HG02970 (cell line): ENCODE data around the gene TANGO2.

Source experiments
- ATAC-seq: cut with Tn5 transposase; IDR thresholded peaks from one replicate; pipeline ENCODE4 v1.9.1; 2021; ENCODE audit warnings: mild to moderate bottlenecking, moderate library complexity, moderate number of reproducible peaks; ENCODE audit not compliant: unreplicated experiment, low FRiP score

TANGO2 gene

GRCh38 chr22:20020533-20021195, at the start of gene TANGO2:
TSS of gene TANGO2 (plus strand) at chr22:20021110. CDS start at chr22:20036799, 15,689 bp downstream.
- peak; percentile 72 for ATAC-seq

GRCh38 chr22:19971276-19972124, 49.4 kb upstream of the TANGO2 start:
- ATAC-seq, result no peak

GRCh38 chr22:19972251-19972650, 48.7 kb upstream of the TANGO2 start:
- no peak for ATAC-seq

DNA sequence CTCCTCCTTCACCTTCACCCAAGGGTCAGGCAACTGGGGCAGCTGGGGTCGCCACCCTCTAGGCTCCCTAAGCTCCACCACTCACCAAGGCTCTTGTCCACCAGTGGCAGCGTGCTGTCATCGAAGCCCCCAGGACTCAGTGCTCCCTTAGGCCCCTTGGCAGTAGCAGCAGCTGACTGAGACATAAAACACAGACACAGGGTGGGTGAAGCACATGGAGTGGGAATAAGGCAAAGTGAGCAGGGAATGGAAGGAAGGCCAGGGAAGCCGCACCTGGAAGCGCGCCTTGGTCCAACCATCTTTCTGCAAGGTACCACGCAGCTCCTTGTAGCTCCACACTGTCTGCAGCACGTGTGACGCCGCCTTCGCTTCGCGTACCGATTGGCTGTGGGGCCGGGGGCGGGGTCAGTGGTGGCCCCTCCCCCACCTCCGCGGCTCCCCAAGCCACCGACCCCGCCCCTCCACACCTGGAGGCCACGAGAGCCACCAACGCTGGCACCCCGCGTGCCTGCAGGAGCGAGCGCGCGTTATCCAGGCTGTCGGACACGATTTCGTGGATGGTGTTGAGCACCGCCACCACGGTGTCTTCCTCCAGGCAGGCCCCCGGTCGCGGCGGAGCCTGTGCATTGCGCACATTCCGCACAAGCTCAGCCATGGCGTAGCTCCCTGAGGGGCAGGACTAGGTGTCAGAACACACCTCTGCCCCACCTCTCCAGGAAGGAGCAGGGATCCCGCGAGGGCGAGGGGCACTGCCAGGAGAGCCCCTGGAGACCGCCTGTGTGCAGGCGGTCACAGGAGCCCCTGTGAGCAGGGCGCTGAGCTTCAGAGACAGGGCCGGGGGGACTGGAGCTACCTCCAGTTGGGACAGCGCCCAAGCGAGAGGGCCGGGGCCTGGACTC, 48.0 kb upstream of the TANGO2 start:
- no peak for ATAC-seq

DNA sequence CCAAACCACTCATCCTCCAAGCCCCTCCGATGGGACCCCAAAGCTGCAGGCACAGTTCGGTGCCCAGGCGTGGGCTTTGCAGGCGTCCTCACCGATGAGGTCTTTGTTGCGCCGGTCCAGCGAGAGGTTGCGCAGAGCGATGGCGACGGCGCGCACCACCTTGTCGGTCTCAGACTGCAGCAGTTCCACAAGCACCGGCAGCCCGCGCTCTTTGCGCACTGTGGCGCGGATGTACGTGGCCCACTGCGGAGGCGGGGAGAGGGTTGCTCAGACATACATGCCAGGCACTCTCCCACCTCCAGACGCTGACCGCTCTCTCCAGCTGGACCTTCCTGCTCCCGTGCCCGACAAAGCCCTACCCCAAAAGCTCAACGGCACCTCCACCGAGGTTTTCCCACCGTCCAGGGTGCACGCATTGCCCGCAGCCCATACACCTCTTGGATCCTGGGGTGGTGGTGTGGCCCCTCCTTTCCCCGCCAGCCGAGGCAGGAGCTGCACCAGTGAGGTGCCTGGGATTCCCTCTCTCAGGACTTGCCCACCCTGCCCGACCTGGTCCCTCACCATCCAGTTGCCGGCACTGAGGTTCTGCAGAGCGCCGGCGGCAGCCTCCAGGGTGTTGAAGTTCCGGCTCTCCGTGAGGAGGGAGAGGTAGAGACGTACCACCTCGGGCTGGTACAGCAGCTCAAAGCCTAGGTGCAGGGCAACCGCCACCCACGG, 47.2 kb upstream of the TANGO2 start:
- ATAC-seq, result no peak

DNA sequence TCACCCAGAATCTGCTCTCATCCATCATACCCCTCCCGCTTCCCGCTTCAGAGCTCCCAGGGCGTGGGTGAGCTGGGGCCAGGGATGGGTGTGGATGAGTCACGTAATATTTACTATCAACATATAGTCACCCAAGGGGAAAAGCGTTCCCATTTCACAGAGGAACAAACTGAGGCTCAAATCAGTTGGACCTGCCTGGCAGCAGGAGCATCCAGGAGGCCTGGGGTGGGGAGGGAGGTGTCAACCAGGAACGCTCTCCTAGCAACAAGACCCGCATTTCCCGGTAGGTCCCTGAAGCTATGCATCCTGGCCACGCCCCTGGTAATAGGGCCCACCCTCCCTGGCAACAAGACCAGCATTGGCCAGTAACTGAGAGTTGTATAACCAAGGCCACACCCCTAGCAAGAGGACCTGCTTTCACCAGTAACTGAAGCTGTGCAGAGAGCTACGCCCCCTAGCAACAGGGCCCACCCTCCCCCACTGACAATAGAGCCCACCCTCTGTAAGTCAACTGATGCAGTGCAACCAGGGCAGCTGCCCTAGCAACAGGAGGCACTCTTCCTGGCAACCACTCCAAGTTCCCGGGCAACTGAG, 46.5 kb upstream of the TANGO2 start:
- no peak for ATAC-seq

DNA sequence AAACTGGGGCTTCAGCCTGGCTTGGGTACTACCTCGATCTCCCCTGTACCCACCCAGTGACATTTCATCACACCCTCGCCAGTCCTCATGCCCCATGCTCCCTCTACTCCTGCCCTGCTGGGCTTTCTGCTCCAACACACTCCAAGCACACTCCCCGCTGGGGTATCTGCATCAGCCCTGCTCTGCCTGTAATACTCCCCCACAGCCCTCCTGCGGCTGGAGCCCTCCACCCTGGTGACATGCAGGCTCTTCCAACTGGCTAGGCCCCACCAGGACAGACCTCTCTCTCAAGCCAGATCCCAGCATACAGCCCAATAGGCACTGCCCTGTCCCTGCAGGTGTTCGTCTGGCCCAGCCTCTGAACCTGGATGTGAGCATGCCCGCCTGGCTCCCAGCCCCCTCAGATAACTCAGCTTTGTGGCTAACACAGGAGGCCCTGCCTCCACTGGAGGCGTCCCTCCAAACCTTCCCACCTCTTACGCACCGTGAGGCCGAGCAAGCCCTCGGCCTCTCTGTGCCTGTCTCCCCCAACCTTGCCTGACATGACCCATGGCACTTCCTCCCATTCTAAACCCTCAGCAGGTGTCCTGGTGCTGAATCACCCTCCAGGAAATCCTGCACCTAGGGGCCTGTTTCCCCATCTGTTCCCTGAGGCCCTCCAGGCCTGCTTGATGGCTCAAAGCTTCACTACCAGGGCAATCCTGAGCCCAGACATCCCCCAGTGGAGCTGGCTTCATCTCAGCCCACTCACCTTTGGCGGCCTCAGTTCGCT, 45.8 kb upstream of the TANGO2 start:
- ATAC-seq, result no peak

DNA sequence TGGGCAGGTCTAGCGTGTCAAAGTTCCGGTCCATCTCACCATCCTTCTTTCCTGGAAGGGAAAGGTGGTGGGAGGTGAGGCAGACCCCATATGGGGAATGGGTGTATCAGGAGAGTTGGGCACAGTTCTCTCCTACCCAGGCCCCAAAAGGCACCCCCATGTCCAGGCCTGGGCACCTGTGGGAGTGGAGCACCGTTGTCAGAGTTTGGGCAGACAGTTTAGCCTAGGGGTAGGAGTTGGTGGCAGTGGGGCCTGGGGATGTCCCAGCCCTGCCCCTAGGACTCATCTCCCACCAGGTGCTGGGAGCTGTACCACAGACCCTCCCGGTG, 45.2 kb upstream of the TANGO2 start:
- ATAC-seq, result no peak

DNA sequence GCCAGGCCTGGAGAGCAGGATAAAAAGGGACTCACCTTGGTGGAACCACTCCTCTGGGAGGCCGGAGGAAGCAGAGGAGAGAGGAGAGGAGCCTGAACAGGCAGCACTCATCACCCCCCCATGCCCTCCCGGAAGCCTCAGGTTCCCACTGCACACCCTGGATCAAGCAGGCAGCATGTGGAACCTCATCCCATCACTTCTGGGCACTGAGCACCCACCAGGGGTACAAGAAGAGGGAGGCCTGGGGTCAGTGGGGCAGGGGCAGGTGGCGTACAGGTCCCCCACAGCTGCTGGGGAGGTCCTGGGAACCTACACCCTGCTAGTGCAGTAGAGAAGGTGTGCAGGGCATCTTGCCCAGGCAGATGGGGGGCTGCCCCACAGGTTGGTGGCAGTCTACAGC, 44.2 kb upstream of the TANGO2 start:
- no peak for ATAC-seq

GRCh38 chr22:19977296-19978243, 43.3 kb upstream of the TANGO2 start:
- no peak for ATAC-seq

GRCh38 chr22:19978748-19979147, 42.2 kb upstream of the TANGO2 start:
- no peak for ATAC-seq

DNA sequence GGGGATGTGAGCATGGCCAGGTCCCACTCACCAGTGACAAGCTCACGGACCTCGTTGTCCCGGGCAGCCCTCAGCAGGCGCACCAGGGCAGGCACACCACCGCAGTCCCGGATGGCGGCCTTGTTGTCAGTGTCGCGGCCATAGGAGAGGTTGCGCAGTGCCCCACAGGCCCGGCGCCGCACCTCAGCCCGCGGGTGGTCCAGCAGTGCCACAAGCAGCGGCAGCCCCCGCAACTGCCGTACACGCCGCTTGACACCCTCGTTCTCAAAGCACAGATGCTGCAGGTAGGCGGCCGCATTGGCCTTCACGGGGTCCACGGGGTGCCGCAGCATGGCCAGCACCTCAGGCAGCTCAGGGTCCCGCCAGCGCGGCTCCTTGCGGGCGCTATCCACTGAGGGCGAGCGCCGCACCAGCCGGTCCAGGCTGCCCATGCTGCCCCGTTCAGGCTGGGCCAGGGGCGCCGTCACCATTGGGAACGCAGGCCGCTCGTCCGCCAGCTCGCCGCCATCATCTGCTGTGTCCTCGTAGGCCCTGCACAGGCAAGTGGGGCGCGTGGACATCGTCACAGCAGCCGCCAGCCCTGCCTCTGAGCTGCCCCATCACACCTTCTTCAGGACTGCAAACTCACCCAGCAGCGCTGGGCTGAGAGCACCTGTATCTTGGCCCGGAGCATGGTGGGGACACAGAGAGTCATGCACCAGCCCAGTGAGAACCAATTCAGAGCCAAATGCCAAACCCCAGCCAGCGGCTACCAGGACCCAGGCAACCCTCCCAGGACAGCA, 41.0 kb upstream of the TANGO2 start:
- no peak for ATAC-seq

GRCh38 chr22:19980766-19981165, 40.1 kb upstream of the TANGO2 start:
- ATAC-seq, result no peak

DNA sequence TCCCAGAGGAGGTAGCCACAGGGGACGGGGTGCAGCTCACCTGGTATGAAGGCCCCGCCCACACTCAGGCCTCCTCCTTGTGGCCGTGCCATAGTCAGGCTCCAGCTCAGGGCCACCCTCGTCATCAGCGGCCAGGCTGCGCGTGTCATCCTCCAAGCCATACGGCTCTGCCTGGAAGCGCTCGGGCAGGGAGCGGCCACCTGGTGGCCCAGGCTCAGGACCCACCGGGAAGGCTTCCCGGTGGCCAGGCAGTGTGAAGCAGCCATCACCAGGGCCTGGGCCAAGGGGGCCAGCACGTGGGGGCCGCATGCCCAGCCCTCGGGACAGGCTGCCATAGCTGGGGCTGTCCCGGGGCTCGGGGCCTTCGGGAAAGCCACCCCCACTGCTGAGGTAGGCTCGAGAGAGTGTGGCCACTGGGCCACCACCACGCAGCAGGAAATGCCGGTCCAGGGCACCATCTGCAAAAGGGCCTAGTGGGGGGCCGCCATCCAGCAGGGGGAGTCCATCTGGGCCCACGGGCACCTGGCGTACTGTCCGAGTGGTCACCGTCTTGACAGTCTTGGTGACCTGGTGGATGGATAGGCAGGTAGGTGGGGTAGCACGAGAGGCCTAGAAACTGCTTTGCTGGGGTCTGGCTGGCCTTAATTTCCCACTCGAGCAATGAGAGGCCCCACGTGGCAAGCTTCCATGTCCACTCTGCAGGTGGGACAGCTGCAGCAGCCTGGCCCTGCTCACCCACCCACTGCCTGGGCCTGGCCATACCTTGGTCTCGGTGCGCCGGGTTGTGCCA, 39.5 kb upstream of the TANGO2 start:
- no peak for ATAC-seq

GRCh38 chr22:19981961-19982920, 38.7 kb upstream of the TANGO2 start:
- no peak for ATAC-seq
